C4-2B (cell line): Measurements from ENCODE around the gene GATA5.

Experiments used
- CTCF ChIP-seq: fragments of 450-650 bp; conservative IDR thresholded peaks from 2 replicates; pipeline ENCODE4 v1.5.1; 2017; ENCODE audit warnings: mild to moderate bottlenecking
- ZFX ChIP-seq: fragments of 450-650 bp; IDR thresholded peaks from 2 replicates; pipeline ENCODE4 v1.6.1; 2017

GRCh38 chr20:62462976-62463592 is 12.7 kb downstream of the GATA5 start:
- TF ChIP-seq CTCF: no peak
- no peak for TF ChIP-seq ZFX
